Stomach (tissue), 4 donors: ENCODE data around the gene DENND6A.

ENCODE experiments used
- EP300 ChIP-seq: sonication (generic); formaldehyde crosslinking; IDR thresholded peaks from one replicate; pipeline ENCODE4 v1.6.1; 2017; ENCODE audit warnings: antibody characterized with exemption
- POLR2A ChIP-seq, 4 donors: fragments of 450-650 bp; IDR thresholded peaks; one replicate each; pipeline ENCODE4 v1.6.1; 2016; ENCODE audit warnings: antibody characterized with exemption in 4 of 4, control low read depth in 2 of 4, mild to moderate bottlenecking in 1 of 4, moderate library complexity in 1 of 4
- POLR2AphosphoS5 ChIP-seq, 3 donors: sonication (generic); formaldehyde crosslinking; IDR thresholded peaks; one replicate each; pipeline ENCODE4 v1.6.1; 2016; ENCODE audit warnings: antibody characterized with exemption in 3 of 3
- TF ChIP-seq, protein P1 (sequence below), 7 experiments: fragments of 450-650 bp in 4 of 7; fragments of 200-600 bp in 3 of 7; sonication (generic) in 3 of 7; IDR thresholded peaks; one replicate each; pipeline ENCODE4 v1.5.1; 2016 to 2019; ENCODE audit warnings: antibody characterized with exemption in 7 of 7, control low read depth in 2 of 7, mild to moderate bottlenecking in 1 of 7

DNA sequence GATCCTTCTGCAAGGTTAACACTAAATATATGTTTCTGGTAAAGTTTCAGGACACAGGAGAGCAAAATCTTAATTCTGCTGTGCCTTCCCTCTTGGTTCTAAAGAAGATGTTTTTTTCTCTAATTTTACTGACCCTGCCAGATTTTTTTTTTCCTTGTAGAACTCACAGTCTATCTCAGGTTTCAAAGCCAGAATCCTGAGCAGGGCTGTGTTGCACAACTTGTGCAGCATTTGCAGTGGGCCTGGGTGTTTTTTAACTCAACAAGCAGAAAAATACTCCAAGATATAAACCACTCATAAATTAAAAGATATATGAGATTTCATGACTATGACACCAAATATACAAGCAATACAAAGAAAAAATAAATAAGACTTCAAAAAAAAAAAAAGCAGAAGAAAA, 55.5 kb downstream of the DENND6A start:
- TF ChIP-seq, protein P1, sequence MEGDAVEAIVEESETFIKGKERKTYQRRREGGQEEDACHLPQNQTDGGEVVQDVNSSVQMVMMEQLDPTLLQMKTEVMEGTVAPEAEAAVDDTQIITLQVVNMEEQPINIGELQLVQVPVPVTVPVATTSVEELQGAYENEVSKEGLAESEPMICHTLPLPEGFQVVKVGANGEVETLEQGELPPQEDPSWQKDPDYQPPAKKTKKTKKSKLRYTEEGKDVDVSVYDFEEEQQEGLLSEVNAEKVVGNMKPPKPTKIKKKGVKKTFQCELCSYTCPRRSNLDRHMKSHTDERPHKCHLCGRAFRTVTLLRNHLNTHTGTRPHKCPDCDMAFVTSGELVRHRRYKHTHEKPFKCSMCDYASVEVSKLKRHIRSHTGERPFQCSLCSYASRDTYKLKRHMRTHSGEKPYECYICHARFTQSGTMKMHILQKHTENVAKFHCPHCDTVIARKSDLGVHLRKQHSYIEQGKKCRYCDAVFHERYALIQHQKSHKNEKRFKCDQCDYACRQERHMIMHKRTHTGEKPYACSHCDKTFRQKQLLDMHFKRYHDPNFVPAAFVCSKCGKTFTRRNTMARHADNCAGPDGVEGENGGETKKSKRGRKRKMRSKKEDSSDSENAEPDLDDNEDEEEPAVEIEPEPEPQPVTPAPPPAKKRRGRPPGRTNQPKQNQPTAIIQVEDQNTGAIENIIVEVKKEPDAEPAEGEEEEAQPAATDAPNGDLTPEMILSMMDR (IDR thresholded peaks at IDR 0.05), result no peak
- TF ChIP-seq EP300 (no peak), POLR2AphosphoS5 (IDR thresholded peaks at IDR 0.05) (no peak), POLR2A (IDR thresholded peaks at IDR 0.05) (no peak)
